HepG2 (cell line): ENCODE measurements around the gene ZNF544. TPM values are rescaled to one million over a fixed set of nuclear protein-coding genes. Genes with fewer than 3 reads are reported as not detected.

Experiments
- CHCHD3 ChIP-seq: sonication (generic); formaldehyde crosslinking; IDR thresholded peaks from 2 replicates; pipeline ENCODE4 v1.8.0; 2022; ENCODE audit warnings: mild to moderate bottlenecking, missing genetic modification reagents, moderate library complexity
- HMGA1 ChIP-seq: sonication (generic); formaldehyde crosslinking; conservative IDR thresholded peaks from 2 replicates; pipeline ENCODE4 v1.4.0; 2020; ENCODE audit warnings: missing genetic modification reagents
- HNF1A ChIP-seq, 2 experiments: sonication (generic) in 1 of 2; formaldehyde crosslinking in 1 of 2; IDR thresholded peaks; 2 replicates each; pipeline versions ENCODE4 v1.4.0 to v1.6.1; 2016 to 2020; ENCODE audit warnings: borderline replicate concordance in 1 of 2, low read depth in 1 of 2, mild to moderate bottlenecking in 1 of 2, missing genetic modification reagents in 1 of 2
- KDM3A ChIP-seq: IDR thresholded peaks from 2 replicates; pipeline ENCODE4 v1.6.1; 2018; ENCODE audit warnings: low read depth, missing compliant biosample characterization
- MLXIP ChIP-seq: sonication (generic); formaldehyde crosslinking; IDR thresholded peaks from 2 replicates; pipeline ENCODE4 v1.9.0; 2021; ENCODE audit warnings: missing genetic modification reagents, borderline replicate concordance
- MXD3 ChIP-seq: IDR thresholded peaks from 2 replicates; pipeline ENCODE4 v1.6.1; 2016; ENCODE audit warnings: mild to moderate bottlenecking, missing biosample characterization, missing genetic modification reagents
- PATZ1 ChIP-seq: sonication (generic); formaldehyde crosslinking; IDR thresholded peaks from 2 replicates; pipeline ENCODE4 v1.4.0; 2020; ENCODE audit warnings: missing genetic modification reagents
- PAXIP1 ChIP-seq: sonication (generic); formaldehyde crosslinking; conservative IDR thresholded peaks from 2 replicates; pipeline ENCODE4 v1.4.0; 2020; ENCODE audit warnings: mild to moderate bottlenecking, missing genetic modification reagents, moderate library complexity
- POLR2AphosphoS5 ChIP-seq: IDR thresholded peaks from 2 replicates; pipeline ENCODE4 v1.6.1; 2012; ENCODE audit warnings: low read depth, low read length
- ZNF343 ChIP-seq: sonication (generic); formaldehyde crosslinking; IDR thresholded peaks from 2 replicates; pipeline ENCODE4 v1.4.0; 2020; ENCODE audit warnings: mild to moderate bottlenecking, missing genetic modification reagents
- ZNF382 ChIP-seq: sonication (generic); formaldehyde crosslinking; IDR thresholded peaks from 2 replicates; pipeline ENCODE4 v1.5.0; 2020; ENCODE audit warnings: missing genetic modification reagents, mild to moderate bottlenecking, borderline replicate concordance
- ZSCAN12 ChIP-seq: sonication (generic); formaldehyde crosslinking; IDR thresholded peaks from 2 replicates; pipeline ENCODE4 v1.9.0; 2021; ENCODE audit warnings: mild to moderate bottlenecking, missing genetic modification reagents
- polyA plus RNA-seq, 8 experiments: library from polyadenylated mRNA; depleted of rRNA in 3 of 8; stranded (reverse) in 7 of 8; unstranded in 1 of 8; fragments of >200 nt; fragmentation: Illumina TruSeq in 4 of 8; extraction: Trizol in 4 of 8; gene quantifications; 2 replicates each; pipeline versions ENCODE4 v1.2.1 to v1.2.3, GENCODE V29; 2011 to 2016; ENCODE audit warnings: low read depth in 4 of 8, missing spikeins in 1 of 8, mixed read lengths in 1 of 8; ENCODE audit not compliant: insufficient read depth in 1 of 8
- total RNA-seq, 5 experiments: library from RNA; depleted of rRNA; stranded (reverse); fragments of >200 nt; fragmentation: Illumina TruSeq; extraction: Trizol; gene quantifications; 2 replicates each; pipeline ENCODE4 v1.2.3, GENCODE V29; 2016; ENCODE audit warnings: low read depth in 1 of 5

The ZNF544 gene
- total and polyA plus RNA-seq, 2 of the 13 experiments (the other 11 are each of a cell fraction or from before 2014, with no cell fraction given): 13.1 to 17.0 TPM

- no peak for TF ChIP-seq HNF1A (IDR thresholded peaks at IDR 0.05; ENCODE audit: low read depth)
- no peak; the same call in 1 of the 2 replicates for TF ChIP-seq HNF1A (CRISPR knock-in tag; IDR thresholded peaks at IDR 0.05; ENCODE audit: borderline replicate concordance)
- peak; percentile 94 for TF ChIP-seq POLR2AphosphoS5
- no peak for TF ChIP-seq HMGA1
- TF ChIP-seq ZNF382 (CRISPR knock-in tag): no peak
- peak; percentile 8; the same call in 1 of the 2 replicates for TF ChIP-seq PATZ1 (CRISPR knock-in tag)
- no peak for TF ChIP-seq CHCHD3 (CRISPR knock-in tag)
- no peak for TF ChIP-seq ZNF343 (CRISPR knock-in tag)
- peak; percentile 43; the same call in 1 of the 2 replicates for TF ChIP-seq PAXIP1
- TF ChIP-seq MLXIP (CRISPR knock-in tag): no peak
- no peak for TF ChIP-seq ZSCAN12 (CRISPR knock-in tag)
- peak; percentile 75; the same call in 1 of the 2 replicates for TF ChIP-seq KDM3A (CRISPR knock-in tag)
- peak; percentile 88; the same call in 1 of the 2 replicates for TF ChIP-seq MXD3 (CRISPR knock-in tag)
Measured at GRCh38 chr19:58305065-58305931, 76.6 kb downstream of the ZNF544 start, which contains the start of gene ERVK3-1 (continued).
